Panc1 (cell line): ENCODE data around the gene IL36RN.

Experiments used
- POLR2AphosphoS5 ChIP-seq: IDR thresholded peaks from 2 replicates; pipeline ENCODE4 v1.6.1; 2012; ENCODE audit warnings: mild to moderate bottlenecking, low read depth, low read length, moderate library complexity
- TF ChIP-seq, protein P1 (sequence below): fragments of 450-650 bp; IDR thresholded peaks from 2 replicates; pipeline ENCODE4 v1.5.1; 2017; ENCODE audit warnings: mild to moderate bottlenecking
- TF ChIP-seq, protein P2 (sequence below), 2 experiments: IDR thresholded peaks; 2 replicates each; pipeline ENCODE4 v1.6.1; 2011 to 2012; ENCODE audit warnings: low read depth in 2 of 2, control low read depth in 1 of 2, low read length in 1 of 2, mild to moderate bottlenecking in 1 of 2, moderate library complexity in 1 of 2; ENCODE audit not compliant: insufficient read depth in 1 of 2

DNA sequence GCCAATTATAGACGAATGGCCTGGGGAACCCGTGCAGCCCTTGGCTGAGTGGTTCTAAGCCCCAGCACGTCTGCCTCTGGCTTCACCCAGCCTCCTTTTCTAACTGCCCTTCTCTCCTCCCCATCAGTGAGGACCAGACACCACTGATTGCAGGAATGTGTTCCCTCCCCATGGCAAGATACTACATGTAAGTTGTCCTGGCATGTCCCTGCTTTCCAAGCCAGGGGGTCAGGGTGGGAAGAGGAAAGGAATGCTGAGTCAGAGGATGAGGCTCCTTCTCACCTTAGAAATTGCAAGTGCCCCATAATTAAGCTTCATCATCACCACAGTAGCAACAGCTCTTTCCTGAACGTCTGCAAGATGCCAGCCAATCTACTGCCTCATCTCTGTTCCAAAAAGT, 13.6 kb downstream of the IL36RN start:
- TF ChIP-seq, protein P1, sequence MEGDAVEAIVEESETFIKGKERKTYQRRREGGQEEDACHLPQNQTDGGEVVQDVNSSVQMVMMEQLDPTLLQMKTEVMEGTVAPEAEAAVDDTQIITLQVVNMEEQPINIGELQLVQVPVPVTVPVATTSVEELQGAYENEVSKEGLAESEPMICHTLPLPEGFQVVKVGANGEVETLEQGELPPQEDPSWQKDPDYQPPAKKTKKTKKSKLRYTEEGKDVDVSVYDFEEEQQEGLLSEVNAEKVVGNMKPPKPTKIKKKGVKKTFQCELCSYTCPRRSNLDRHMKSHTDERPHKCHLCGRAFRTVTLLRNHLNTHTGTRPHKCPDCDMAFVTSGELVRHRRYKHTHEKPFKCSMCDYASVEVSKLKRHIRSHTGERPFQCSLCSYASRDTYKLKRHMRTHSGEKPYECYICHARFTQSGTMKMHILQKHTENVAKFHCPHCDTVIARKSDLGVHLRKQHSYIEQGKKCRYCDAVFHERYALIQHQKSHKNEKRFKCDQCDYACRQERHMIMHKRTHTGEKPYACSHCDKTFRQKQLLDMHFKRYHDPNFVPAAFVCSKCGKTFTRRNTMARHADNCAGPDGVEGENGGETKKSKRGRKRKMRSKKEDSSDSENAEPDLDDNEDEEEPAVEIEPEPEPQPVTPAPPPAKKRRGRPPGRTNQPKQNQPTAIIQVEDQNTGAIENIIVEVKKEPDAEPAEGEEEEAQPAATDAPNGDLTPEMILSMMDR: no peak
- no peak for TF ChIP-seq POLR2AphosphoS5
- TF ChIP-seq, protein P2, sequence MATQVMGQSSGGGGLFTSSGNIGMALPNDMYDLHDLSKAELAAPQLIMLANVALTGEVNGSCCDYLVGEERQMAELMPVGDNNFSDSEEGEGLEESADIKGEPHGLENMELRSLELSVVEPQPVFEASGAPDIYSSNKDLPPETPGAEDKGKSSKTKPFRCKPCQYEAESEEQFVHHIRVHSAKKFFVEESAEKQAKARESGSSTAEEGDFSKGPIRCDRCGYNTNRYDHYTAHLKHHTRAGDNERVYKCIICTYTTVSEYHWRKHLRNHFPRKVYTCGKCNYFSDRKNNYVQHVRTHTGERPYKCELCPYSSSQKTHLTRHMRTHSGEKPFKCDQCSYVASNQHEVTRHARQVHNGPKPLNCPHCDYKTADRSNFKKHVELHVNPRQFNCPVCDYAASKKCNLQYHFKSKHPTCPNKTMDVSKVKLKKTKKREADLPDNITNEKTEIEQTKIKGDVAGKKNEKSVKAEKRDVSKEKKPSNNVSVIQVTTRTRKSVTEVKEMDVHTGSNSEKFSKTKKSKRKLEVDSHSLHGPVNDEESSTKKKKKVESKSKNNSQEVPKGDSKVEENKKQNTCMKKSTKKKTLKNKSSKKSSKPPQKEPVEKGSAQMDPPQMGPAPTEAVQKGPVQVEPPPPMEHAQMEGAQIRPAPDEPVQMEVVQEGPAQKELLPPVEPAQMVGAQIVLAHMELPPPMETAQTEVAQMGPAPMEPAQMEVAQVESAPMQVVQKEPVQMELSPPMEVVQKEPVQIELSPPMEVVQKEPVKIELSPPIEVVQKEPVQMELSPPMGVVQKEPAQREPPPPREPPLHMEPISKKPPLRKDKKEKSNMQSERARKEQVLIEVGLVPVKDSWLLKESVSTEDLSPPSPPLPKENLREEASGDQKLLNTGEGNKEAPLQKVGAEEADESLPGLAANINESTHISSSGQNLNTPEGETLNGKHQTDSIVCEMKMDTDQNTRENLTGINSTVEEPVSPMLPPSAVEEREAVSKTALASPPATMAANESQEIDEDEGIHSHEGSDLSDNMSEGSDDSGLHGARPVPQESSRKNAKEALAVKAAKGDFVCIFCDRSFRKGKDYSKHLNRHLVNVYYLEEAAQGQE (IDR thresholded peaks at IDR 0.05; ENCODE audit: insufficient read depth in 1 of 2, low read depth in 2 of 2, low read length in 1 of 2): no peak
